SK-N-MC (cell line): ENCODE results near the gene OLIG3.

Experiments used
- EZH2 ChIP-seq: fragments of 200-600 bp; sonication (generic); IDR thresholded peaks from one replicate; pipeline ENCODE4 v1.6.1; 2017; ENCODE audit warnings: antibody characterized with exemption
- POLR2AphosphoS5 ChIP-seq: IDR thresholded peaks from 2 replicates; pipeline ENCODE4 v1.6.1; 2012; ENCODE audit warnings: mild to moderate bottlenecking, low read depth, low read length, borderline replicate concordance

DNA sequence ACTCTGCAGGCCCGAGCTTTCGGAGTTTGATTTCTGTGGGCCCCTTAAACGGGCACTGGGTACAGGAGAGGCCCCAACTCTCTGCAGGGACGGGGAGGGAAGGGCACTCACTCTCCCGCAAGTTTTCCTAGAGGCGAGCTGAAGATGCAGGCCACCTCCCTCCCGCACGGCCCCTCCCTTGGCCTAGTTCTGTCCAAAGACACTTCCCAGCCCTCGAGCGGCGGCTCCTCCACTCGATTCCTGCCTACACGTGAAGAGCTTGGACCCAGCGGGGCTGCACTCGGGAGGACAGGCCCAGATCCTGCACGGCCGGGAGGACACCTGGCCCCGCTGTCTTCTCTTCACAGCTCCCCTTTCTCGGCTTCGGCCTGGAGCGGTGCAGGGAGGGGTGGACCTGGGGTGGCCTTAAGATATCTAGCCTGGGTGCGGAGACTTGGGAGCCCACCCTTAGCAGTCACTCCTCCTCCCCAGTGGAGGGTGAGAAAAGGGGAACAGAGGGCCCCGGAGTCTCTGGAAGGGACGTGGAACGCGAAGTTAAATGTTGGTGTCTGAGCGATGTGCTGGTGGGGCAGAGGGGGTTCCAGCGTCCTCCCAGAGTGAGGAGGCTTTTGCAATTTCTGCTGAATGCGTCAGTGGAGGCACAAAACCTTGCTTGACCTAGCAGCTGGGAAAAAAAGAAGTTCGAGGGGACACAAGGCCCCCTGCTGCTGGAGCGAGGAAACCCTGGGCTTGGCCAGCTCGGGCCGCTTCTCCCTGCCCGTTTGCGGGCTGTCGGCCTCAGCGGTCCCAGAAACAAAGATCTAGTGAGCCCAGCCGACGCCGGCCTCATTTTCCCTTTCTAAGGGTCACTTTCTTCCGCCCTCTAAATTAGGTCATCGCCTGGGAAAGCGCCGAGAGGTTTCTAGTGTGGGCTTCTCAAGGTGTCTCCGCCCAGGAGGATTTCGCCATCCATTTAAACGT, 4.9 kb downstream of the OLIG3 start:
- TF ChIP-seq POLR2AphosphoS5 (no peak), EZH2 (no peak)
